GM12875 (cell line): Measurements from ENCODE around the gene CORO2B.

Source experiments
- H3K4me3 ChIP-seq: one replicate; pipeline ENCODE4 v1.5.1; 2011; ENCODE audit warnings: low read depth, low read length, control low read depth
- TF ChIP-seq, protein P1 (sequence below): IDR thresholded peaks from 2 replicates; pipeline ENCODE4 v1.5.1; 2011; ENCODE audit warnings: low read depth, mild to moderate bottlenecking, control low read depth, inconsistent platforms, low read length, moderate library complexity, borderline replicate concordance; ENCODE audit not compliant: insufficient read depth

The CORO2B gene

DNA sequence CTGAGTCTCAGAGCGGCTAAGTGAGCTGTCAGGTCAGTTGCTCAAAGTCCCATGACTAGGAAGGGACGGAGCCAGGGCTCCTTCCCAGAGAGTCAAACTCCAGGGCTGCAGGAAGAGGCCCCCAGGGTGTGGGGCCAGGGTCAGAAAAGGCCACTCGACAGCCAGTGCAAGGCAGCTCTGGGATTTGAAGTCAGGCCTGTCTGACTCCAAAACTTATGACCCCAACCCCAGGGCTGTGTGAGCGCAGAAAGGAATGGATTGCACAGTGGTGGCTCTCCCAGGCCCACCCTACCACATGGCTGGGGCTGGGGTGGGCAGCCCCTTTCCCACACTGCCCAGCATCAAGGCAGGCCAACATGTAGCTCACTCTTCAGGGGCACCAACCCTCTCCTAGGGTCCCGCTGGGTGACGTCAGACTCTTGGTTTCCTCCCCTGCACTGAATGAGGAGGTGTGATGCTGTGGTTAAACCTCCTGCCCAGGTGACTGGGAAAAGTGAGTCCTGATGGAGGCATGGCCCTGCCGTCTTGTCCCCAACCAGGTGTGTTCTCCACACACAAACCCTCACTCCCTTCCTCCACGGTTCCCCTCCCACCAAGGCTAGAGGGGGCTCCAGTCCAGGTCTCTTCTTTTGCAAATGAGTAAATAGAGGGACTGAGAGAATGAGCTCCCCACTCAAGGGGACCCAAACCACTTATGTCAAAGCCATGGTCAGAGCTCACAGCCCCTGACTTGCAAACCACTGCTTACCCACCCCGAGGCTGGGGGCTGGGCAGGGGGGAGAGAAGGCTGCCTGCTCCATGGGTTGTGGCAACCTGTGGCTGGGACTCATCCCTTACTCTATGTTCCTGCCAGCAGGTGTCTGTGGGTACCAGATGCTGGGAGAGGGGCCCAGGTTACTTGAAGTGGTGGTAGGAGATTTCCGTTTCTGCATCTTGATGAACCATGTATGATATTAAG is 23.8 kb upstream of the CORO2B start:
- TF ChIP-seq, protein P1, sequence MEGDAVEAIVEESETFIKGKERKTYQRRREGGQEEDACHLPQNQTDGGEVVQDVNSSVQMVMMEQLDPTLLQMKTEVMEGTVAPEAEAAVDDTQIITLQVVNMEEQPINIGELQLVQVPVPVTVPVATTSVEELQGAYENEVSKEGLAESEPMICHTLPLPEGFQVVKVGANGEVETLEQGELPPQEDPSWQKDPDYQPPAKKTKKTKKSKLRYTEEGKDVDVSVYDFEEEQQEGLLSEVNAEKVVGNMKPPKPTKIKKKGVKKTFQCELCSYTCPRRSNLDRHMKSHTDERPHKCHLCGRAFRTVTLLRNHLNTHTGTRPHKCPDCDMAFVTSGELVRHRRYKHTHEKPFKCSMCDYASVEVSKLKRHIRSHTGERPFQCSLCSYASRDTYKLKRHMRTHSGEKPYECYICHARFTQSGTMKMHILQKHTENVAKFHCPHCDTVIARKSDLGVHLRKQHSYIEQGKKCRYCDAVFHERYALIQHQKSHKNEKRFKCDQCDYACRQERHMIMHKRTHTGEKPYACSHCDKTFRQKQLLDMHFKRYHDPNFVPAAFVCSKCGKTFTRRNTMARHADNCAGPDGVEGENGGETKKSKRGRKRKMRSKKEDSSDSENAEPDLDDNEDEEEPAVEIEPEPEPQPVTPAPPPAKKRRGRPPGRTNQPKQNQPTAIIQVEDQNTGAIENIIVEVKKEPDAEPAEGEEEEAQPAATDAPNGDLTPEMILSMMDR = no peak
- no peak overlapping the region for H3K4me3 ChIP-seq

DNA sequence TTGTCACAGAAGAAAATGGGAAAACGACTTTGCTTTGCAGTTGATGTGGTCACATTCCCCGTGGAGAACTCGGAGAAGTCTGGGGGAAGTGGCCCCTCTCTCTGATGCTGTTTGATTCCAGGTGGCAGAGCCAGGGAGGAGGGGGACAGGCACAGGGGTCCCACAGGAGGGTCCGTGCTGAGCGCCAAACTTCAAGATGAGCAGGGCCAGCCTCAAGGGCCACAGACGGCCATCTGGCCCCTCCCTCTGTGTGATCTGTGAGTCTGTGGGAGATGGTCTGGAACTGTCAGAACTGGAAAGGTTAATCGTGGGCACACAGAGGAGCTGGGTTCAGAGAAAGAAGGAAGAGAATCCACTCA is 23.1 kb upstream of the CORO2B start:
- TF ChIP-seq, protein P1 = no peak
- H3K4me3 ChIP-seq = no peak overlapping the region

DNA sequence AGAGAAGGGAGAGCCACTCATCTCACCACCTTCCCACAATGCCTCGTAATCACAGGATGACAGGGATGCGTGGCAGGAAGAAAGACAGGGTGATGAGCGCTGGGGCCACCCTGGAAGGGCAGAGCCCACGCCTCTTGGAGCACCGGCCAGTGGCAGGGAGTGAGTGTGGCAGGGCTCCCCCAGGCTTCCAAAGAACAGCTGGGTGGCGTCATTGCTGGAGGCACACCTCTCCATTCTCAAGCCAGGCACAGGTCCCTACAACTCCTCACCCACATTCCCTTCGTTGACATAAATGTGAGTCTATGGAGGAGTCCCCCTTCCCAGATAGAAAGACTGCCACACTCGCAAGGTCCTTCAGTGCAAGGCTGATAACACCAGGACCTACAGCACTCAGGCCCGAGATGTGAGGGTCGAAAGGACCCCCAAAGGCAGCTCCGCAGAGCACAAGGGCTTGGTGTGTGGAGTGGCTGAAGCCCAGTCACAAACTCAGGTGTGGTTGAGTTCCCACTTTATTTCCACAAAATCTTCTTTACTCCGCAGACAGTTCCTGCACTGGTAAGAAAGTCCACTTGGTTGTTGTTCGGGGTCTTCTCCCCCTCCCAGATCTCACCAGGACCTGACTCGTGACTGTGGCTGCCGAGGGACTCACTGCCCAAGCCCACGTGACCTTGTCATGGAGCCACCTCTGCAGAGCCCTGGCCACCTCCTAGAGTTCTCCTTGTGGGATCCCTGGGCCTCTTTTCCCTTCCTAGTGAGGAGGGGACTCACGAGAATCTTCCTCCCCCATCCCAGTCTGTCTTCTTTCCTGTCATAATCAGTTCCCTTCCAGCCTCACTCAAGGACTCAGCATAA is 22.4 kb upstream of the CORO2B start:
- TF ChIP-seq, protein P1 = no peak
- no peak overlapping the region for H3K4me3 ChIP-seq

GRCh38 chr15:68557469-68558317 is 21.1 kb upstream of the CORO2B start:
- TF ChIP-seq, protein P1 = no peak
- no peak overlapping the region for H3K4me3 ChIP-seq

- TF ChIP-seq, protein P1 = no peak
- H3K4me3 ChIP-seq = no peak overlapping the region
These were observed 20.2 kb upstream of the CORO2B start for GRCh38 chr15:68558318-68559305.
